GM12878 (cell line): ENCODE results near the gene CFAP91.

Source experiments
- BRCA1 ChIP-seq: IDR thresholded peaks from 2 replicates; pipeline ENCODE4 v1.6.1; 2011; ENCODE audit warnings: low read depth, low read length, improper control_type of control experiment
- CBX5 ChIP-seq: sonication (generic); IDR thresholded peaks from 2 replicates; pipeline ENCODE4 v1.6.1; 2016; ENCODE audit warnings: low read depth, moderate library complexity, mild to moderate bottlenecking, inconsistent platforms
- CTCF ChIP-seq, 3 experiments: IDR thresholded peaks in 2 of 3; conservative IDR thresholded peaks in 1 of 3; 2 replicates each; pipeline ENCODE4 v1.5.1; 2011; ENCODE audit warnings: low read depth in 3 of 3, low read length in 3 of 3, mild to moderate bottlenecking in 3 of 3, control low read depth in 2 of 3, moderate library complexity in 2 of 3, inconsistent platforms in 1 of 3, mixed read lengths in 1 of 3; ENCODE audit not compliant: control insufficient read depth in 2 of 3, insufficient read depth in 1 of 3; ENCODE audit errors: extremely low read depth in 1 of 3
- ESRRA ChIP-seq: IDR thresholded peaks from 2 replicates; pipeline ENCODE4 v1.6.1; 2012; ENCODE audit warnings: mild to moderate bottlenecking, low read length, improper control_type of control experiment
- ETV6 ChIP-seq, 2 experiments: fragments of 450-650 bp in 1 of 2; IDR thresholded peaks in 1 of 2; conservative IDR thresholded peaks in 1 of 2; 2 replicates each; pipeline ENCODE4 v1.6.1; 2014; ENCODE audit warnings: antibody characterized with exemption in 1 of 2, borderline replicate concordance in 1 of 2, low read depth in 1 of 2, mild to moderate bottlenecking in 1 of 2, moderate library complexity in 1 of 2
- GABPA ChIP-seq: IDR thresholded peaks from 2 replicates; pipeline ENCODE4 v1.6.1; 2014; ENCODE audit warnings: antibody characterized with exemption, low read depth, mild to moderate bottlenecking, inconsistent platforms
- HCFC1 ChIP-seq: fragments of 150-350 bp; IDR thresholded peaks from 2 replicates; pipeline ENCODE4 v1.6.1; 2014; ENCODE audit warnings: low read length
- MAX ChIP-seq: IDR thresholded peaks from 2 replicates; pipeline ENCODE4 v1.6.1; 2012; ENCODE audit warnings: low read depth, low read length, improper control_type of control experiment
- MXI1 ChIP-seq: fragments of 150-350 bp; IDR thresholded peaks from 2 replicates; pipeline ENCODE4 v1.6.1; 2011; ENCODE audit warnings: low read depth, mild to moderate bottlenecking, inconsistent platforms, low read length, improper control_type of control experiment
- MYC ChIP-seq: IDR thresholded peaks from 2 replicates; pipeline ENCODE4 v1.6.1; 2011; ENCODE audit warnings: mild to moderate bottlenecking, low read length, moderate library complexity, inconsistent platforms; ENCODE audit not compliant: insufficient read depth, insufficient replicate concordance, insufficient read length, severe bottlenecking
- POLR2A ChIP-seq: IDR thresholded peaks from 2 replicates; pipeline ENCODE4 v1.6.1; 2011; ENCODE audit warnings: low read depth, mild to moderate bottlenecking, low read length
- SMC3 ChIP-seq: IDR thresholded peaks from 2 replicates; pipeline ENCODE4 v1.6.1; 2011; ENCODE audit warnings: low read length, improper control_type of control experiment, borderline replicate concordance
- SPI1 ChIP-seq: IDR thresholded peaks from 2 replicates; pipeline ENCODE4 v1.6.1; 2011; ENCODE audit warnings: low read depth, mild to moderate bottlenecking, low read length, moderate library complexity, borderline replicate concordance; ENCODE audit not compliant: insufficient read depth

- no peak for TF ChIP-seq SPI1
- no peak for TF ChIP-seq HCFC1
- no peak for TF ChIP-seq MAX
- no peak for TF ChIP-seq POLR2A
- TF ChIP-seq BRCA1, result no peak
- no peak for TF ChIP-seq CTCF (IDR thresholded peaks at IDR 0.05 in 2 of 3, conservative IDR thresholded peaks at IDR 0.05 in 1 of 3; ENCODE audit: control insufficient read depth in 2 of 3, extremely low read depth in 1 of 3, insufficient read depth in 1 of 3, low read depth in 3 of 3, low read length in 3 of 3)
- no peak for TF ChIP-seq ESRRA
- no peak for TF ChIP-seq ETV6 (conservative IDR thresholded peaks at IDR 0.05 in 1 of 2, IDR thresholded peaks at IDR 0.05 in 1 of 2; ENCODE audit: borderline replicate concordance in 1 of 2, low read depth in 1 of 2)
- no peak for TF ChIP-seq GABPA
- TF ChIP-seq CBX5, result no peak
- no peak for TF ChIP-seq SMC3
- TF ChIP-seq MYC, result no peak
- no peak for TF ChIP-seq MXI1
Observed at GRCh38 chr3:119717520-119717919, 14.7 kb downstream of the CFAP91 start.
